ENCODE measurements around the gene NEGR1. TPM values are rescaled to one million over a fixed set of nuclear protein-coding genes. Genes with fewer than 3 reads are reported as not detected.

The NEGR1 gene
- total RNA-seq, 2 experiments from 2014 or later = not detected

DNA sequence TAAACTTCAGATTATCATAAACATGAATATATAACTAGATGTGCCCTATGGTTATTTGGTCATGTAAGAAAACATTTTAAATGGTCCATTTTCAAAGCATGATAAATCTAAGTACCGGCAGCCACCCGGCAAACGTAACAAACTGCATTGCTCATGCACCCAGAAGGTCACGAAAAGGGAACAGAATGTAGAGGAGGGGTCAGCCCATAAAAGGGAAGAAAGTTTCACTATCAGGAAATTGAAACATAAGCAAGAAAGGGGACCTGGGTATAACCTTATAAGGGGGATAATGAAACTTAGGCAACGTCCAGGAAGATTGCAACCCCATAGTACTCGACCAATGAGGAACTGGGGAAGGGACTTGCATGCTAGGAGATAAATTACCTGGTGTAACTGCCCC lies 780.3 kb downstream of the NEGR1 start:
- DNase-seq = no peak
- no peaks in the 10 kb centered on the region for H3K36me3 Mint-ChIP-seq
- H3K27ac Mint-ChIP-seq = no peak overlapping the region
- H3K4me3 Mint-ChIP-seq = no peak overlapping the region
- no peaks in the 10 kb centered on the region for H3K4me1 Mint-ChIP-seq
- no peaks in the 10 kb centered on the region for H3K9me3 Mint-ChIP-seq
- no peaks in the 10 kb centered on the region for H3K27me3 Mint-ChIP-seq

DNA sequence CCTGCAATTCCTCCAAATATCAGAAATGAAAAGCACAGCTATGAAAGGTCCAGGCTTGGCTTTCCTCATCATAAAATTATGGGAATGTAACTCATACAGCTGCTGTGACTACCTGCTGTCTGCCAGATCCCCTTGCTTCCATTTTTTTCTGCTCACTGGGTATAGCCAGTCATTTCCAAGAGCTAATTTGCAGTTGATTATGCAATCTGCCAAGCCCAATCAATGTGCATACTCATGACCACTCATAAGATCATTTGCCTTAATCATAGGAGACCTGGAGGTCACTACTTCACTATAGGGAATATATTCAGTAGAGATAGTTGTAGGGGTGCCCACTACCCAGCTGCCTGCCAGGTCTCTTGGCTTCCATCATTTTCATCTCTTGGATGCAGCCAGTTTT lies 783.8 kb downstream of the NEGR1 start:
- H3K36me3 Mint-ChIP-seq = no peaks in the 10 kb centered on the region
- no peak overlapping the region for H3K27ac Mint-ChIP-seq
- H3K27me3 Mint-ChIP-seq = no peaks in the 10 kb centered on the region
- H3K4me3 Mint-ChIP-seq = no peak overlapping the region
- H3K9me3 Mint-ChIP-seq = no peaks in the 10 kb centered on the region
- H3K4me1 Mint-ChIP-seq = no peaks in the 10 kb centered on the region
- no peak for DNase-seq

DNA sequence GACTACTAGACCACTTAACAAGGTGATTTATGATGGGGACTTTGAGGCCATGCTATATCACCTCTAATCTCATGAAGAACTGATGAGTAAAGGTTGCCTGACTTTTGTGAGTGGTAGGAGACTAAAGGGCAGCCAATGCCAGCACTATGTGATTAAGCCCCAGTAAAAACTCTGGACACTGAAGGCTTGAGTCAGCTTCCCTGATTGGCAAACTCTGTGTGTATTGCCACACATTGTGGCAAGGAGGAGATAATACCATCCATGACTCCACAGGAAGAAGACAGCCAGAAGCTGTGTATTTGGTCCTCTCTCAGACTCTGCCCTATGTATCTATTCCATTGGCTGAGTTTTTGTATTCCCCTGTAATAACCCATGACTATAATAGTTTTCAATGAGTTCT lies 788.2 kb downstream of the NEGR1 start:
- no peak overlapping the region for H3K27ac Mint-ChIP-seq
- H3K36me3 Mint-ChIP-seq = no peaks in the 10 kb centered on the region
- H3K4me1 Mint-ChIP-seq = no peaks in the 10 kb centered on the region
- DNase-seq = no peak
- no peaks in the 10 kb centered on the region for H3K9me3 Mint-ChIP-seq
- H3K4me3 Mint-ChIP-seq = no peak overlapping the region
- H3K27me3 Mint-ChIP-seq = no peaks in the 10 kb centered on the region

DNA sequence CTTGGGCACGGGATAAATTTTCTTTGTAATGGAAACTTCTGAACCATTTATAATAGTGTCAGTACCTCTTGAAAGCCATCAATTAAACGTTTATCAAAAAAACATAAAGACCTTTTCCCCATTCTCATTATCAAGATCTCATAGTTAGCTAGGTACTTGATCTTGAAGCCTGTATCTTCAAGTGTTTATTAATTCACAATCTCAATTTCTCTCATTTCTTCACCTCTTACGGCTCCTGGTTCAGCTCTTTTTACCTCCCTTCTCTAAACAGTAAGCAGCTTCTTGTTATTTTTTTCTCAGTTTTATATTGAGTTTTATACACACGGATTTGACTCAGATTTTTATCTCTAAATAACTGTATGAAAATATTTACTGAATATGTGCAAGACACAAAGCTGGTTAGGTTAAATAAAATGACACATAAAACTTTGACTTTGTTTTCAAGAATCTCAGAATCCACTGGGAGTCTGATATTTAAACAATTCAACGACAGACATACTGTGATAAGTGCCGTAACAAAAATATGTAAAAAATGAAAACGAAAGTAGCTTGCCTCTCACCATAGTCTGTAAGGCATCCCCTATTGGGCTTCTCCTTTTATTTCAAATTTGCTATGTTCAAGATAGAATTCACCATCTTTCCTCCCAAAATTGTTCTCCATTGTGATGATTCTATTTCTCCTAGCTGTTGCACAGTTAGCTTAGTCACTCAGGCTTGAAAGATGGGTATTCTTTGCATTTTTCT lies 789.9 kb downstream of the NEGR1 start:
- H3K4me1 Mint-ChIP-seq = no peaks in the 10 kb centered on the region
- no peak overlapping the region for H3K4me3 Mint-ChIP-seq
- H3K27me3 Mint-ChIP-seq = no peaks in the 10 kb centered on the region
- H3K27ac Mint-ChIP-seq = no peak overlapping the region
- H3K36me3 Mint-ChIP-seq = no peaks in the 10 kb centered on the region
- DNase-seq = no peak
- no peaks in the 10 kb centered on the region for H3K9me3 Mint-ChIP-seq

DNA sequence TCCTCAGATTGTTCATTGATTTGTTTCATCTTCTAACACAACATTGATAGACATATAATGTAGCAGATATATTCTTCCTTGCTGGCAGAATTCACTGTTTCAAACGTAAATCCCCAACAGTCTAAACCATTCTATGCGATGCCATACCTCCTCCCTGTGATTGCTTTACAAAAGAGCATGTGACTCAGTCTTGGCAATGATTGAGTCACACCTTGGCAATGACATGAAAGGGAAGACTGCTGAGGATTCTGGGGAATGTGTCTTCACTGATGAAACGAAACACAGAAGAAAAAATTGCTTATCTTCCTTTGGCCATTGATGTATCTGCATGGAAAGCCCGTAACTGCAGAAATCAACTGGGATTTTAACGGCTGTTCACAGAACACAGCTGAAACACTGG lies 791.9 kb downstream of the NEGR1 start:
- Mint-ChIP-seq H3K27ac (no peak overlapping the region), H3K4me3 (no peak overlapping the region), H3K4me1 (no peaks in the 10 kb centered on the region), H3K9me3 (no peaks in the 10 kb centered on the region), H3K36me3 (no peaks in the 10 kb centered on the region), H3K27me3 (no peaks in the 10 kb centered on the region)
- no peak for DNase-seq

DNA sequence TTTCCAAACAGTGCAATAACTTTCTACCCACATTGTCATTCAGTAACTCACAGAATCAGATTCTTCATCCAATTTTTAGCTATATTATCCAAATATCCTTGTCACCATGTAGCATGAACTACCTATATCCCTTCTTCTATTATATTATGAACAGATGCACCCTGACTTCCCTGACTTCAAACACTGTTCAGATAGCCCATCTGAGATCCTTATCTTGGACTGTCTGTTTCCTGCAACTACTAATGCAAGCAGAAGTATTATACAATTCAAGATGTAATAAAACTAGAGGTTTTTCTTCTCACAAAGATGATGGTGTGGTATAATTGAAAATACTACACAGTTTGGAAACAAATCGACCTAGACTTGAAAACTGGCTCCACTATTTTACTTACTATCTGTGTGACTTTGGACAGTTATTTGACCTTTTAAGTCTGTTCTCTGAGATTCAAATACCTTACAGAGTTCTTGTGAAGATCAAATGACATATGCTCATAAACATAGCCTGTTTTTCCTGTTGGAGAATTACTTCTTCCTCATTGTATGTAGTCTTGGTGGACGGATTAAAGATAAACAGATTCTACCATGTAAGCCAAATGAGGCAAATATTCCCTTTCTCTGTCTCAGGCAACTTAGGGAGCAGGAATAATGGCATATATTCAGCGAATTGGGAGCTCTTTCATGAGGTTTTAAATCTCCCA lies 793.6 kb downstream of the NEGR1 start:
- Mint-ChIP-seq H3K4me3 (no peak overlapping the region), H3K36me3 (no peaks in the 10 kb centered on the region), H3K9me3 (no peaks in the 10 kb centered on the region), H3K27me3 (no peaks in the 10 kb centered on the region), H3K27ac (no peak overlapping the region), H3K4me1 (no peaks in the 10 kb centered on the region)
- DNase-seq = no peak

DNA sequence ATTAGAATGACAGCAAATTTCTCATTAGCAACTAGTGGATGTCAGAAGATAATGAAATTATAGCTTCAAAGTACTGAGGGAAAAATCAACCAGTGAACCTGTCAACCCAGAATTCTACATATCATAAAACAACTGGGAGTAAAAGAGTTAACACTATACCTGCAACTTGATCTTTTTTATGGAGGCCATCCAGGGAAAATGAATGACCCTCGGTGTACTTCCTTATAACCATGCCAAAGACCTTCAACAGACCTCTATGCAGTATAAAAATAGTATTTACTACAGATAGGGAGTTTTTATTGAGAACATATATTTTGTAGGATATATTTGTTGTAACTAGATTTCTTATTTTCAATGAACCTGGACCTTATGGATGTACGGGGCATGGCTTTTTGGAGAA lies 809.0 kb downstream of the NEGR1 start:
- Mint-ChIP-seq H3K36me3 (no peaks in the 10 kb centered on the region), H3K4me3 (no peak overlapping the region), H3K9me3 (no peaks in the 10 kb centered on the region), H3K27me3 (no peaks in the 10 kb centered on the region), H3K4me1 (no peaks in the 10 kb centered on the region), H3K27ac (no peak overlapping the region)
- no peak for DNase-seq

DNA sequence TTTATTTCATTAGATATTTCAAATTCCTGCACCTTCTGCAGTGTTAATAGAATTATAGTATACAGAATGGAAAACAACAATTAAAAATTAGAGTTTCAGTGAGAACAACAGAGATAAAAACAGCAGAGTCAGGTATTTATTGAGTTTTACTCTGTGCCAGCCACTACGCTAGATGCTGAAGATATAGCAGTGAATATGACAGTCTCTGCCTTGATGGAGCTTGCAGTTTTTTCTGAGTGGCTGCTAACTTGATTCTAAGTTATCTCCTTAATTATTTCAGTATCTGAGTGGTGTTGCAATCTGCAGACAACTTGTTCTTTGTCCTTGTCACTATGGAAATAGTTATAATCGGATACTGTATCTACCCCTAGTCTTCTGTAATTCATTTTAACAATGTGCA lies 817.2 kb downstream of the NEGR1 start:
- no peaks in the 10 kb centered on the region for H3K36me3 Mint-ChIP-seq
- no peak overlapping the region for H3K4me3 Mint-ChIP-seq
- no peaks in the 10 kb centered on the region for H3K27me3 Mint-ChIP-seq

DNA sequence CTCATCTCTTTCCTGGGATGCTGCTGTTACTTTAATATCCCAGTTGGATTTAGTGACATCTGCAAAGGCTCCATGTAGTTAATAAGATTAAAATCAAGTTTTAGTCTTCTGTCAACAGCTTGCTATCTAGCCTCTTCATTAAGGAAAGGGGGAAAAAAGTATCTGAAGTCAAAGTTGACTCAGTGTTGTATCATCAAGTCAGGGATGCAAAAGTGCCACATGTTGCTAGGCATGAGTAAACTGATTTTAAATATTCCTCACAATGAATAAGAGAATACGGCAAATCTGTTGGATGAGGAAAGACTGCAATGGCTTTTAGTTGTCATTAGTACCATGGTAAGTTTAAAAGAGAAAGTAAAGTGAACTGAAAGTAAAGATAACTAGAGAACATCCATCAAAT lies 818.3 kb downstream of the NEGR1 start:
- Mint-ChIP-seq H3K36me3 (no peaks in the 10 kb centered on the region), H3K9me3 (no peaks in the 10 kb centered on the region), H3K4me1 (no peaks in the 10 kb centered on the region), H3K27me3 (no peaks in the 10 kb centered on the region), H3K27ac (no peak overlapping the region), H3K4me3 (no peak overlapping the region)
- no peak for DNase-seq

More for the DNA sequence above, 817.2 kb downstream of the NEGR1 start:
- H3K27ac Mint-ChIP-seq = no peak overlapping the region
- no peak for DNase-seq
- H3K4me1 Mint-ChIP-seq = no peaks in the 10 kb centered on the region
- H3K9me3 Mint-ChIP-seq = no peaks in the 10 kb centered on the region

DNA sequence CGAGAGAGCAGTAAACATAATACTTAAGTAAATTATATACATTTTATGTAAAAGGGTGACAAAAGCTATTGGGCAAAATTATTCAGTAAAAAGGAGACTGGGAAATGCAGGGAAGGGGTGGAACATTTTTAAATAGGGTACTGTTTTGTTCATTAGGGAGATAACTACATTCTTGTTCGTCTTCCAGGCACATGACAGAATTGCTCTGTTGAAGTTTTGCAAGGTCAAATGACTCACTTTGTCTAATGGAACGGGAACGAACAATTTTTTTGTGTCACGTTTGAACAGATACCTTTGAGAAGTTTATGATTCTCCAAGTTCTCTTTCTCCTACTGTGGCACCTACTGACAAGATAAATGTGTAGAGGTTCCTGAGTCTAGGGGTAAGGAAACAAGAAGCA lies 819.2 kb downstream of the NEGR1 start:
- H3K4me3 Mint-ChIP-seq = no peak overlapping the region
- DNase-seq = no peak
- no peaks in the 10 kb centered on the region for H3K36me3 Mint-ChIP-seq
- no peak overlapping the region for H3K27ac Mint-ChIP-seq
- H3K9me3 Mint-ChIP-seq = no peaks in the 10 kb centered on the region
- no peaks in the 10 kb centered on the region for H3K27me3 Mint-ChIP-seq
- H3K4me1 Mint-ChIP-seq = no peaks in the 10 kb centered on the region

DNA sequence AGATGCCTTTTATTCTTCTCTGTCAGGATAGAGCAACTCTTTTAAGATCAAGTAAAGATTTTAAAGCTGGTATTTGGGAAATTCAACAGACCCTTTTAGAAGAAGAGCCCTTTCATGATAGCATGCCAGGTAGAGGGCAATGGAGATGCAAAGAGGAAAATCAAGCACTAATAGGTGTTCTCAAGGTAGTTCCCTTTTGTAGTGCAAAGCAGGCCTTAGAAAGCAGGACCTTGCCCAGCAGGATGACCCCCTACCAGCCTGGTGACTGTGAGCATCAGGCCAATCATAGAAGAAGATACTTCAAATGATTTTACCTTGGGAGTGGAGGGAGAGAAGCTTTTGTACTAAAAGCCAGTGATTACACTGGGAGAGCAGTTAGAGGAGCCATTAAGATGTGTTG lies 820.1 kb downstream of the NEGR1 start:
- H3K27ac Mint-ChIP-seq = no peak overlapping the region
- no peaks in the 10 kb centered on the region for H3K27me3 Mint-ChIP-seq
- no peak for DNase-seq
- no peaks in the 10 kb centered on the region for H3K4me1 Mint-ChIP-seq
- no peak overlapping the region for H3K4me3 Mint-ChIP-seq
- no peaks in the 10 kb centered on the region for H3K36me3 Mint-ChIP-seq
- H3K9me3 Mint-ChIP-seq = no peaks in the 10 kb centered on the region

DNA sequence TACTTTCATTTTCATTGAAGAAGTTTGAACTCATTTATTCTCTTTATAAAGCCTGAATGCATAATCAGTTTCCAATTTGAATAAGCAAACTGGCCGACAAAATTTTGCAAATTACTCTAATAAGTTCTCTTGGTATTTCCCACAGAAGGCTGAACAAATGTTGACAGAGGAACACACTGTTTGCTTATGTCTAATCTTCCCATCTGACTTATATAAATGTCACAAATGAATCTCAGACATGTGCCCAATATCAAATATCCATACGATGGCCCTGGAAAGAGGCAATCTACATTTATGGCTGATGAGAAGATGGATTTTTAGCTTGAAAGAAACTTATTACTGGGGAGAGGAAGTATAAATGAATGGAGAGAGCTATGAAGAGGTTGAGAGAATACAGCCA lies 820.9 kb downstream of the NEGR1 start:
- H3K4me3 Mint-ChIP-seq = no peak overlapping the region

DNA sequence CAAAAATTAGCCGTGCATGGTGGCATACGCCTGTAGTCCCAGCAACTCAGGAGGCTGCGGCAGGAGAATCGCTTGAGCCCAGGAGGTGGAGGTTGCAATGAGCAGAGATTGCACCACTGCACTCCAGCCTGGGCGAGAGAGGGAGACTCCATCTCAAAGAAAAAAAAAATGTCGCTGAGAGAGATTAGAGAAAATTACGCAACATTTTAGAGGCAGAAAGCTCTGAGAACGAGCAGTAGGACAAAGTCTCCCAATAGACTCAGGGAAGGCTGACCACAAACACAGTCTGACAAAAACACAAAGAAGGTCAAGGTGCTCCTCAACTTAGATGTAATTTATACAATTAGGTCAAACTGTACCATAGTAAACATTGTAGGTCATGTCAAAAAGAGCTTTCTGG lies 833.9 kb downstream of the NEGR1 start:
- no peaks in the 10 kb centered on the region for H3K36me3 Mint-ChIP-seq
- H3K9me3 Mint-ChIP-seq = peaks cover 1% of the 10 kb centered on the region
- no peak for DNase-seq
- H3K4me3 Mint-ChIP-seq = no peak overlapping the region
- no peaks in the 10 kb centered on the region for H3K27me3 Mint-ChIP-seq
- no peaks in the 10 kb centered on the region for H3K4me1 Mint-ChIP-seq
- no peak overlapping the region for H3K27ac Mint-ChIP-seq

More for the DNA sequence above, 820.9 kb downstream of the NEGR1 start:
- no peak overlapping the region for H3K27ac Mint-ChIP-seq
- H3K36me3 Mint-ChIP-seq = no peaks in the 10 kb centered on the region
- no peaks in the 10 kb centered on the region for H3K27me3 Mint-ChIP-seq
- no peak for DNase-seq
- H3K4me1 Mint-ChIP-seq = no peaks in the 10 kb centered on the region
- no peaks in the 10 kb centered on the region for H3K9me3 Mint-ChIP-seq

DNA sequence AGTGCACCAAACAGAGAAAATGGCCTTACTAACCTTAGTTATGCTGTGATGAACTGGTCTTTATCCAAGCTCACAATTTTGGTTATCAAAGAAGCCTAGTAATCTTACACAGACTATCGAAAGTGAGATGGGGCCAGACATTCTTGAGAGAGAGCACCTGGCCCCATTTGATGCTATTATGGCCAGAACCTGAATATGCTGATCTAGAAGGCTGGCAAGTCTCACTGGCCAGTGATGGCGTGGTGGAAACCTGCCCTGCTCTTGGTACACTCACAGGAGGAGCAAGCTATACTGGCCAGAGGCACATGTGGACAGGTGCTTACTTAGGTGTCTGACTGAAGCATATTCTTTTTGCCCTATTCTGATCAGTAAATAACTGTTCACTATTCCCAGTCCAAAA lies 843.7 kb downstream of the NEGR1 start:
- H3K4me3 Mint-ChIP-seq = no peak overlapping the region
- no peaks in the 10 kb centered on the region for H3K36me3 Mint-ChIP-seq
- no peaks in the 10 kb centered on the region for H3K27me3 Mint-ChIP-seq
- H3K27ac Mint-ChIP-seq = no peak overlapping the region
- no peaks in the 10 kb centered on the region for H3K4me1 Mint-ChIP-seq
- no peak for DNase-seq
- no peaks in the 10 kb centered on the region for H3K9me3 Mint-ChIP-seq

DNA sequence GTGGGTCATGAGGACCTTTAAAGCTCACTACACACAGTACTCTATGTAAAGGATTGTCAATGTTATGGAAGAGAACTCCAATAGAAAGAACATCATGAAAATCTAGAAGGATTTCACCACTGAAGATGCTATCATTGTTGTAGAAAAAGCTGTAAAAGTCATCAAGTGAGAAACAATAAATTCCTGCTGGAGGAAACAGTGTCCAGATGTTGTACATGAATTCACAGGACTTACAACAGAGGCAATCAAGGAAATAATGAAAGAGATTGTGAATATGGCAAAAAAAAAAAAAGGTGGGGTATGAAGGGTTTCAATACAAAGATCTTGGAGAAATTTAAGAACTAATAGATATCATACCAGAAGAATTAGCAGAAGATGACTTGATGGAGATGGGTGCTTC lies 846.4 kb downstream of the NEGR1 start:
- no peaks in the 10 kb centered on the region for H3K9me3 Mint-ChIP-seq
- no peaks in the 10 kb centered on the region for H3K27me3 Mint-ChIP-seq
- no peaks in the 10 kb centered on the region for H3K36me3 Mint-ChIP-seq
- no peaks in the 10 kb centered on the region for H3K4me1 Mint-ChIP-seq
- DNase-seq = no peak
- no peak overlapping the region for H3K4me3 Mint-ChIP-seq
- no peak overlapping the region for H3K27ac Mint-ChIP-seq

DNA sequence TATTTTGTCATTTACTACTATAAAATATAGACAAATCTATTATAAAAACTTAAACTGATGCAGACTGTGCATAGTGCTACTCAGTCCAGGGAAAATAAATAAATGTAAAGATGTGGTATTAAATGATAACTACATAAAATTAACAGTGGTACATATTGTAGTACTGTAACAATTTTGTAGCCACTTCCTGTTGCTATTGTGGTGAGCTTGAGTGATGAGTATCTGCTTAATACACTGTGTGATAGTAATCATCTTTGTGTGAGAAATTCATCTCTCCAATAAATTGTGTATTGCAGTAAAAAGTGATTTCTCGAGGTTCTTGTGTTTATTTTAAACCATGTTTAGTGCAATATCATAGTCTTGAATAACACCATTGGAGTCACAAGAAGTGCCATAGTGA lies 848.1 kb downstream of the NEGR1 start:
- DNase-seq = no peak
- H3K4me3 Mint-ChIP-seq = no peak overlapping the region
- H3K27me3 Mint-ChIP-seq = no peaks in the 10 kb centered on the region
- H3K4me1 Mint-ChIP-seq = no peaks in the 10 kb centered on the region
- no peak overlapping the region for H3K27ac Mint-ChIP-seq
- no peaks in the 10 kb centered on the region for H3K36me3 Mint-ChIP-seq
- no peaks in the 10 kb centered on the region for H3K9me3 Mint-ChIP-seq
